Activated effector memory CD4-positive, alpha-beta T cell treated with anti-CD3 and anti-CD28 coated beads, Interleukin-2, amount 50 U/mL, for 16 hours (primary cell): ENCODE results near the gene MRPL54.
"Not testable (repeated sequence)": the region's sequence is repeated elsewhere in the genome, so short reads cannot be mapped to it uniquely, and the experiment has no call there.

Source experiments
- DNase-seq: peaks from one replicate; pipeline ENCODE4 v3.0.0-alpha.2; 2020

MRPL54 gene

GRCh38 chr19:3813473-3814392 is 51.3 kb downstream of the MRPL54 start:
- no peak for DNase-seq

DNA sequence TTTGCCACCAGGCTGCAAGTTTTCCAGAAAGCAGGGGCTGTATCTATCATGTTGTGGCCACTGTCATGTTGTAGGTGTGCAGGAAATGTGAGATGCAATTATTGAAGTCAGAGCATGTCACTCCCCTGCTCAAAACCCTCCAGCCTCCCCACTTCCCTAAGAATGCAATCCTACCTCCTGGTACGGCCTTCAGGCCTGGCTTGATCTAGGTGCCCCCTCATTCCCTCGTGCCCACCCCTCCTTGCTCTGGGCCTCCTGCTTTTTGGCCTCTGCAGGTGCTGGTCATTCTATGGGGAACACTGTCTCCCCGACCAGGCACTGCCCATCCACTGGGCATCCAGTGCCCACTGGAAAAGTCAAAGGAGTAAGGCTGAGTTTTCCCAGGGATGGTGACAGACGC is 52.2 kb downstream of the MRPL54 start:
- DNase-seq: no peak

DNA sequence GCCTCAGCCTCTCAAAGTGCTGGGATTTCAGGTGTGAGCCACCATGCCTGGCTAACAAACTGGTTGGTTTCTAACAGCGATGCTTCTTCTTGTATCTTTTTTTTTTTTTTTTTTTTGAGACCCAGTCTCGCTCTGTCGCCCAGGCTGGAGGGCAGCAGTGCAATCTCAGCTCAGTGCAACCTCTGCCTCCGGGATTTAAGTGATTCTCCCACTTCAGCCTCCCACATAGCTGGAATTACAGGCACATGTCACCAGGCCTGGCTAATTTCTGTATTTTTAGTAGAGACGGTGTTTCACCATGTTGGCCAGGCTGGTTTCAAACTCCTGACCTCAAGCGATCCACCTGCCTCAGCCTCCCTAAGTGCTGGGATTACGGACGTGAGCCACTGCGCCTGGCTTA is 53.7 kb downstream of the MRPL54 start:
- DNase-seq: not testable (repeated sequence)

DNA sequence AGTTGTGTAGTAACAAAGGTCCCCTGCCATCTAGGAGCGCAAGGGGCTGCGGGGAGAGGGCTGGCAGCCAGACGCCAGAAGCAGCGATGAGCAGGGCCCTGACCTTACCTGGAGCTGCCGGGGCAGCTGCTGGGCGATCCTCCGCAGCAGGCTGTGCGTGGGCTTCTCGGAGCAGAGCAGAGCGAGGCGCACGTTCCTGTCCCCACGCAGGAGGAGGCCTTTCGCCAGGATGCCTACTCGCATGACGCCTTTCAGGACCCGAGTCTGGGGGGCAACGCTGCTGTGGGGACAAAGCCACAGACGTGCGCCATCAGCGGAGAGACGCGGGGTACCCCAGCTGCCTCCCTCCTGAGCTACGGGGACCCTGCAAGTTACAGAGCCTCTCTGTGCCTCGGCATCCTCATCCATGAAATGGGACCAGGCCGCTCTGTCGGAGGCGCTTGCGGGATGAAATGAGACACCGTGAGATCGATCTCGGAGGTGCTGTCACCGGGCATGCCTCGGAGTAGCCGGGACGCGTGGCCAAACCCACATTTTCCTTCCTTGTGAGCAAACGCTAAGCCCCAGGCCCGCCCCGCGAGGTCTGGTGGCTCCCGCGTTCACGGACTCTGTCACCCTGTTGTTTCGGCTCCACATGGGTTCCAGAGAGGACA is 54.2 kb downstream of the MRPL54 start:
- no peak for DNase-seq
